ENCODE measurements around the gene ANXA6. TPM values are rescaled to one million over a fixed set of nuclear protein-coding genes. Genes with fewer than 3 reads are reported as not detected.

Gene ANXA6
- total RNA-seq, 1 donor from 2014 or later = 245 TPM

DNA sequence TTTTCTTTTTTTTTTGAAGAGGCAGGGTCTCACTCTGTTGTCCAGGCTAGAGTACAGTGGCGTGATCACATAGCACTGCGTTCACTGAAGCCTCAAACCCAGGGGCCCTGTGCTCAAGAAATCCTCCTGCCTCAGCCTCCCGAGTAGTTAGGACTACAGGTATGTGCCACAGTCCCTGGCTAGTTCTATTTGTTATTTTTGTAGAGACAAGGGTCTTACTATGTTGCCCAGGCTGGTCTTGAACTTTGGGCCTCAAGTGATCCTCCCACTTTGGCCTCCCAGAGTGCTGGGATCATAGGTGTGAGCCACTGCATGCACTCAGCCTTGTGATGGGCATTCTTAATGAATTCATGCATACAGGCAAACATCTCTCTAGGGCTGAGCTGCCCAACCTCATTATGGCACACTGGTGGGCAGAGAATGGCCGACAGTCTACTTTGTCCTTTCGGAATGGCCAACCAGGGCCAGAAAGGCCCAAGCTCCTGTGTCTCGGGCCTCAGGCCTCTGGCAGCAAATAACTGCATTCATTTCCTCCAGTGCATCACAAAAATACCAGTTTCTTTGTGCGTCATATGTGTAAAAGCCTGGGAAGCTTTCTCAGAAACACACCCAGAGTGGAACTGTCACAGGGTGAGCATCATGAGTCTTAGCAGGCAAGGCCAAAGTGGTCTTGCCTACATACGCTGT, 27.2 kb downstream of the ANXA6 start:
- peaks cover 63% of the 10 kb centered on the region for H3K36me3 Mint-ChIP-seq (ENCODE audit: unreplicated experiment)
- H3K27ac Mint-ChIP-seq (ENCODE audit: unreplicated experiment) = no peak overlapping the region
- H3K4me1 Mint-ChIP-seq (ENCODE audit: unreplicated experiment) = peaks cover 4% of the 10 kb centered on the region

GRCh38 chr5:151128817-151129216, 28.8 kb downstream of the ANXA6 start:
- H3K9me3 Mint-ChIP-seq (ENCODE audit: unreplicated experiment) = no peaks in the 10 kb centered on the region
- TF ChIP-seq CTCF (IDR thresholded peaks at IDR 0.05) = no peak
- no peaks in the 10 kb centered on the region for H3K27me3 Mint-ChIP-seq (ENCODE audit: unreplicated experiment)
- H3K27ac Mint-ChIP-seq (ENCODE audit: unreplicated experiment) = no peak overlapping the region
- peaks cover 61% of the 10 kb centered on the region for H3K36me3 Mint-ChIP-seq (ENCODE audit: unreplicated experiment)
- no peak overlapping the region for H3K4me3 Mint-ChIP-seq (ENCODE audit: unreplicated experiment)
- peaks cover 4% of the 10 kb centered on the region for H3K4me1 Mint-ChIP-seq (ENCODE audit: unreplicated experiment)
- DNase-seq (ENCODE audit: extremely low spot score, unreplicated experiment) = no peak

More for the DNA sequence above, 27.2 kb downstream of the ANXA6 start:
- H3K4me3 Mint-ChIP-seq (ENCODE audit: unreplicated experiment) = no peak overlapping the region
- no peak for TF ChIP-seq CTCF (IDR thresholded peaks at IDR 0.05)
- no peaks in the 10 kb centered on the region for H3K9me3 Mint-ChIP-seq (ENCODE audit: unreplicated experiment)
- H3K27me3 Mint-ChIP-seq (ENCODE audit: unreplicated experiment) = no peaks in the 10 kb centered on the region
- DNase-seq (ENCODE audit: extremely low spot score, unreplicated experiment) = no peak

GRCh38 chr5:151127926-151128325, 29.7 kb downstream of the ANXA6 start:
- TF ChIP-seq CTCF (IDR thresholded peaks at IDR 0.05) = no peak
- H3K9me3 Mint-ChIP-seq (ENCODE audit: unreplicated experiment) = no peaks in the 10 kb centered on the region
- H3K27ac Mint-ChIP-seq (ENCODE audit: unreplicated experiment) = no peak overlapping the region
- no peak overlapping the region for H3K4me3 Mint-ChIP-seq (ENCODE audit: unreplicated experiment)
- peaks cover 53% of the 10 kb centered on the region for H3K36me3 Mint-ChIP-seq (ENCODE audit: unreplicated experiment)
- DNase-seq (ENCODE audit: extremely low spot score, unreplicated experiment) = no peak
- H3K4me1 Mint-ChIP-seq (ENCODE audit: unreplicated experiment) = peaks cover 4% of the 10 kb centered on the region
- no peaks in the 10 kb centered on the region for H3K27me3 Mint-ChIP-seq (ENCODE audit: unreplicated experiment)

- Mint-ChIP-seq H3K4me1 (ENCODE audit: unreplicated experiment) (peaks cover 4% of the 10 kb centered on the region), H3K27me3 (ENCODE audit: unreplicated experiment) (no peaks in the 10 kb centered on the region), H3K27ac (ENCODE audit: unreplicated experiment) (peak overlapping the region; percentile 44), H3K4me3 (ENCODE audit: unreplicated experiment) (no peak overlapping the region), H3K36me3 (ENCODE audit: unreplicated experiment) (peaks cover 47% of the 10 kb centered on the region), H3K9me3 (ENCODE audit: unreplicated experiment) (no peaks in the 10 kb centered on the region)
- TF ChIP-seq CTCF (IDR thresholded peaks at IDR 0.05) = peak; percentile 82
- DNase-seq (ENCODE audit: extremely low spot score, unreplicated experiment) = no peak
Measured at GRCh38 chr5:151126199-151126645, 31.4 kb downstream of the ANXA6 start.

DNA sequence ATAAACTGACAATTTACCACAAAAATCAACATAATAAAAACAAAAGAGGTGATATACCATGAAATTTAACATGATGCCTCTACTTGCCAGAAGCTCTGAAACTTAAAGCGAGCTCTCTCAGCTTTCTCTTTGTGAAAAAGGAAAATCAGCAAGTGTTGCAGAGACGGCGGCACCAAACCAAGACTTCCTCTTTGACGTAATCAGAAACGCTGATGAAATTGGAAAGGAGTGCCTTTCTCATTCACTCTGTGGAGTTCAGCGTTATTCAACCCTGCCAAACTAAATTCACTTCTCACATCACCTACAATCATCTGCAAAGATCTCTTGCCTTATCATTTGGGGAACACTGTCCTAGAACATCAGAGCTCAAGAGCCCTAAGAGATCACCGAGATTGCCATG, 32.2 kb downstream of the ANXA6 start:
- Mint-ChIP-seq H3K36me3 (ENCODE audit: unreplicated experiment) (peaks cover 45% of the 10 kb centered on the region), H3K4me1 (ENCODE audit: unreplicated experiment) (peaks cover 4% of the 10 kb centered on the region), H3K27ac (ENCODE audit: unreplicated experiment) (no peak overlapping the region), H3K4me3 (ENCODE audit: unreplicated experiment) (no peak overlapping the region), H3K9me3 (ENCODE audit: unreplicated experiment) (no peaks in the 10 kb centered on the region), H3K27me3 (ENCODE audit: unreplicated experiment) (no peaks in the 10 kb centered on the region)
- no peak for DNase-seq (ENCODE audit: extremely low spot score, unreplicated experiment)
- TF ChIP-seq CTCF (IDR thresholded peaks at IDR 0.05) = no peak

All from osteocyte (in vitro differentiated cells).